Memory B cell (primary cell): ENCODE results near the gene BOD1L1.
A peak's percentile ranks its signal among the peaks of the same experiment; 100 is the strongest.

Source experiments
- ATAC-seq: fragments of 150-1000 bp; cut with Tn5 transposase; 2 replicates; pipeline ENCODE4 v1.10.0; 2021; ENCODE audit warnings: low read depth, mild to moderate bottlenecking, moderate library complexity
- DNase-seq, 2 donors: peaks; one replicate each; pipeline ENCODE4 v3.0.0; 2022; ENCODE audit warnings: low spot score in 2 of 2
- H3K27ac Mint-ChIP-seq: one replicate; pipeline ENCODE4 v1.8.0; 2022; ENCODE audit warnings: mild to moderate bottlenecking, moderate library complexity, mixed read lengths
- H3K27me3 Mint-ChIP-seq: one replicate; pipeline ENCODE4 v1.8.0; 2022; ENCODE audit warnings: mixed read lengths
- H3K36me3 Mint-ChIP-seq: one replicate; pipeline ENCODE4 v1.8.0; 2022; ENCODE audit warnings: mild to moderate bottlenecking, mixed read lengths
- H3K4me1 Mint-ChIP-seq: one replicate; pipeline ENCODE4 v1.8.0; 2022; ENCODE audit warnings: mixed read lengths
- H3K4me3 Mint-ChIP-seq: one replicate; pipeline ENCODE4 v1.8.0; 2022; ENCODE audit warnings: mild to moderate bottlenecking, moderate library complexity, mixed read lengths
- H3K9me3 Mint-ChIP-seq: one replicate; pipeline ENCODE4 v1.8.0; 2022; ENCODE audit warnings: mixed read lengths

Gene BOD1L1

DNA sequence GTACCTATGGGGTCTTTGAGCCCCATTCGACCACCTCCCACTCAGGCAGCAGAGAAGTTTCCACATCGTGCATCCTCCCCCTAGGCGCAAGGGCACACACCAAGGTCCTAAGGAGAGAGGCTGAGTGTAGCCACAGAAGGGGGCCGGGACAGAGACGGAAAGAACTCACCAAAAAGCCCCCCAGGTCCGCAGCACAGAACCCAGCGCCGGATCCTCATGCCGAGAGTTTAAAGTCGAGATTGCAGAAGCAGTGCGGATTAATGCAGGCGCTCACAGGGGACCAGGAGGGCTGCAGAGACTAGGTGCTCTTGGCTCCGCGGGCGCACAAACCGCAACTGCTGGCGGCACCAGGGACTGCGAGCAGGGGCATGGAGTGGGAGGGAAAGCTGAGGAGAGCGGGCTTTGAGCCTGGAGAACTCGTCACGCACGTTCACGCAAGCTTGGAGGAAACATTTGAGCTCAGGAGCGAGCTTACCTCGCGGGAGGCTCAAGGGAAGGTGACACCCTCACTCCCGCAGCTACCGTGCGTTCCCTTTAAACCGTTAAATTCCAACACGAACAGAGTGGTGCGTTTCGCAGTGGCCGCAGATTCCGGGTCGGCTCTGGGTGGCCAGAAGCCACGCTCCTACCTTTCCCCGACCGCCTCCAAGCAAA, 91.7 kb downstream of the BOD1L1 start:
- no peak for ATAC-seq
- Mint-ChIP-seq H3K4me3 (no peak overlapping the region), H3K27me3 (peaks cover 33% of the 10 kb centered on the region), H3K27ac (no peak overlapping the region), H3K9me3 (peaks cover 2% of the 10 kb centered on the region), H3K4me1 (peaks cover 4% of the 10 kb centered on the region), H3K36me3 (peaks cover 2% of the 10 kb centered on the region)
- DNase-seq = peak in 1 of 2 donors; percentile 17

DNA sequence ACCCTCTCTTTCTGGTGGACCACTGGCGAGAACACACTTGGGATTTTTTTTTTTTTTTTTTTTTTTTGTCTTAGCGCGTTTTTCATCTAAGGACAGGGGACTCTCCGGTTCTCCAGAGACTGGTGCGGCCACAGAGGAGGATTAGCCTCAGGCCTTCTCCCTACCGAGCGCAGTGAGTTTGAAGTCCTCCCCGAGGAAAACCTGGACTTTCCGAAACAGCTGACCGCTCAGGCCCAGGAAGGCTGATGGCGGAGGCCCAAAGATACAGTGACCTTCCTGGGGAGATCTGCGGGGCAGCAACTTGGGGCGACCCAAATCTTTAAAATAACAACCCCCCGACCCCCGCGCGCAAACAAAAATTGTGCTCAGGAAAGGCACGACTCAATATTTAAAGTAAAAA, 92.4 kb downstream of the BOD1L1 start:
- ATAC-seq = no peak
- Mint-ChIP-seq H3K27ac (no peak overlapping the region), H3K4me1 (peaks cover 3% of the 10 kb centered on the region), H3K36me3 (peaks cover 2% of the 10 kb centered on the region), H3K4me3 (no peak overlapping the region), H3K27me3 (peaks cover 32% of the 10 kb centered on the region), H3K9me3 (peaks cover 2% of the 10 kb centered on the region)
- DNase-seq = peak in 1 of 2 donors; percentile 9

DNA sequence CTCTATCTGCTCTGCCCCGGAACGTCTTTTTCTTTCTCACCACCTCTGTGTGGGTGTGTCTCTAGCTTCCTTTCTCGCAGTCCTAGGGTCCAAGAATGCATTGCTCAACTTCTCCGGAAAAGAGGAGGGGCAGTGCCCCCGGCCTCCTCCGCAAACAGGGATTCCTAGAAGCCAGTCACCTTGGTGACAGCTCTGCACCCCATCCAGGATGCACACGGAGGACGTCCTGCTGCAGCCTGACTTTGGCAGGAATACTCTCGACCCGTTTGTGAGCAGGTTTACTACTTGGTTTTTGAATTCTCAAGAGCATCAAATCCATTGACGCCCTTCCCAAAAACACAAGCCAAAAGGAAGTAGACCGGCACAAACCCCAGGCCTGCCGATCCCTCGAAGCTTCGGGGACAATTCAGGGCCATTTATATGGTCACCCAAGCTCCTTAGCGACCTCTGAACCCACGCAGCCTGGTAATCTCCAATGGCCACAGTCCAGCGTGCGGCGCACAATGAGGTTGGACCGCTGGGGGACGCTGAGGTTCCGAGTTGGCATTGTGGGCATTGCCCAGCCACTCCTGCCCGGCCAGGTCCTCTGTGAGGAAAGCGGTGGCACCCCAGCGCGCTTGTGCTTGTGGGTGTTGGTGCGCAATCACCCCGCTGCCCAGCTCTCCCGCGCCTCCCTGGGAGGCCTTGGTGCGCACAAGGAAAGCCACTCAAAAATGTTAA, 93.0 kb downstream of the BOD1L1 start:
- H3K27ac Mint-ChIP-seq = no peak overlapping the region
- H3K4me3 Mint-ChIP-seq = no peak overlapping the region
- H3K36me3 Mint-ChIP-seq = peaks cover 2% of the 10 kb centered on the region
- H3K9me3 Mint-ChIP-seq = peaks cover 2% of the 10 kb centered on the region
- ATAC-seq (no peak), DNase-seq (peak in 1 of 2 donors; percentile 11)
- H3K4me1 Mint-ChIP-seq = peaks cover 3% of the 10 kb centered on the region
- H3K27me3 Mint-ChIP-seq = peaks cover 36% of the 10 kb centered on the region

DNA sequence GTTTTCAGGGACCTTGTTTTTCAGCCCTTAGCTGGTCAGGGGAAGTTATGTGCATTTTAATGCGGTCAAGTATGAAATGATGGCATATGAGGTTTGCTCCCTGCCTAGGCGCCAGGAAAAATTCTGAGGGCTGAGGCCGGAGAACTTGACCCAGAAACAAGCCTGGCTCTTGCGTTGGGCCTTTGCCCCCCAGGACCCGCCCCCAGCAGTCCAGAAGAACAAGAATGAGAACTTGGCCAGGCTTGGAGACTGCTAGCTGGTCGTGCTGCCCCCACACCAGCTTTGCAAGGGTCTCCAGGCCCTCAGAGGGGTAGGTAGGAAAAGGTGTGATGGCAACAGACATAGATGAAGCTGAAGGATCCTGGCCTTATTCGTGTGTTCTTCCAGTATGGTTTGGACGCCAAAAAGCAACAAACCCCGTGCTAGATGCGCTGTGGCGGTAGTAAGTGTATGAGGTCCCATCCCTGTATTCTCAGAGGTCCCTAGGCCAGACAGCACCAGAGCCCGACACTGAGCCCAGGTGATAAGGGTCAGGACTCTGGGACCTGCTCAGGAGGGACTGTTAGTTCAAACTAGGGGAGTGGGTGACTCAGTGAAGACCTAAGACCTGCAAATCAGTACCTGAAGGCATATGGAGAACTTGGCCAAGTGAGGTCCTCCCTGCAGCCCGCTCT, 93.7 kb downstream of the BOD1L1 start:
- H3K9me3 Mint-ChIP-seq = peaks cover 2% of the 10 kb centered on the region
- H3K27me3 Mint-ChIP-seq = peaks cover 40% of the 10 kb centered on the region
- H3K27ac Mint-ChIP-seq = no peak overlapping the region
- DNase-seq = no peak
- no peak for ATAC-seq
- H3K36me3 Mint-ChIP-seq = peaks cover 2% of the 10 kb centered on the region
- H3K4me3 Mint-ChIP-seq = no peak overlapping the region
- H3K4me1 Mint-ChIP-seq = peaks cover 5% of the 10 kb centered on the region

DNA sequence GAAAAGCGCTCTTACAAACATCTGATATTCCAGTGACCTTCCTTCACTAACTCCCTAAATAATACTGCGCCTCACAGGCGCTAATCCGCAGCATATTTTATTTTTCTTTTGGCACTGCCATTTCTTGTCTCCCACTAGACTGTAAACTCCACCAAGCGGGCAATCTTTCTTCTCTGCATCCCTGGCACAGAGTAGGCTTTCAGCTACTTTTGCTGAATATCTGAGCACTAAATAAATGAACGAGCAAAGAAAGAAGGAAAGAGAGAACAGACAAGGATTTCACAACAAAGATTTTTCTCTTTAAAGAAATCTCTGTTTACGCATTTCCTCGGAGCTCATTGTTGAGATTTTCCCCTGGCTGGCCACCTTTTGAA, 95.9 kb downstream of the BOD1L1 start:
- no peak overlapping the region for H3K4me3 Mint-ChIP-seq
- peak overlapping the region; percentile 42 for H3K27ac Mint-ChIP-seq
- no peaks in the 10 kb centered on the region for H3K9me3 Mint-ChIP-seq
- no peaks in the 10 kb centered on the region for H3K36me3 Mint-ChIP-seq
- ATAC-seq = no peak
- H3K27me3 Mint-ChIP-seq = peaks cover 32% of the 10 kb centered on the region
- H3K4me1 Mint-ChIP-seq = peaks cover 14% of the 10 kb centered on the region
- no peak for DNase-seq

DNA sequence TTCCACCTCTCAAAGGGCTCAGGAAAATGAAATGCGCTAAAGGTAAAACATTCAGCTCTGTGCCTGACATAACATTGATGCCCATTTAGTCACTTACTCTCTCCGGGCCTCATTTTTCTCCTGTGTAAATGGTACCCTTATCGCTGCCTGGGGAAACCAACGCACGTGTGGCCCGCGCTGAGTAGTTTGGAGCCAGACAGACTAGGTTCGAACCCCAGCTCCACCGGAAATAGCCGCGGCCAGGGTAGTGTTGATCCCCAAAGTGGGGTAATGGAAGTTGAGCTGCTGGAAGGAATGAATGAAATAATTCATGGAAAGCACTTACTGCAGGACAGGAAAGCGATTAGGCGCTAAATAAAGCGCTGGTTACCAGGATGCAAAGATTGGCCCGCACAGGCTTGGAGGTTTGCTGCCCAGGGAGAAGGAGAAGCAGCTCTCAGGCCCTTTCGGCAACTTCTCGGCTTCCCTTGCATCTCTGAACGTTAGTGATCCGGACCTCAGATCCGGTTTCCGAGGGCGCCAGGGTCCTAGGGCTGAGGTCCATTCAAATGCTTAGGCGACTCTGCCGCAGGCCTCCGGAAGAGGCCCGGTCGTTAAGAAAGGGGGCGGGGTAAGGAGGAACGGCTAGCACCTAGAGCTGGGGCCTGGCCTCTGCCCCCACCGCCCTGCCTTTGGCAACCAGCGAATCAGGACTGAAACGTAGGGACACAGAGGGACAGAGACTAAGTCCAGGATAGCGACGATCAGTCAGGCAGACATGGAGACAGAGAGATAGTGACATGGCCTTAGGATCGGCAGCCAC, 96.5 kb downstream of the BOD1L1 start:
- H3K4me3 Mint-ChIP-seq = no peak overlapping the region
- H3K4me1 Mint-ChIP-seq = peaks cover 14% of the 10 kb centered on the region
- DNase-seq (peak in 1 of 2 donors; percentile 15), ATAC-seq (no peak)
- H3K9me3 Mint-ChIP-seq = no peaks in the 10 kb centered on the region
- no peaks in the 10 kb centered on the region for H3K36me3 Mint-ChIP-seq
- peak overlapping the region; percentile 42 for H3K27ac Mint-ChIP-seq
- H3K27me3 Mint-ChIP-seq = peaks cover 31% of the 10 kb centered on the region

DNA sequence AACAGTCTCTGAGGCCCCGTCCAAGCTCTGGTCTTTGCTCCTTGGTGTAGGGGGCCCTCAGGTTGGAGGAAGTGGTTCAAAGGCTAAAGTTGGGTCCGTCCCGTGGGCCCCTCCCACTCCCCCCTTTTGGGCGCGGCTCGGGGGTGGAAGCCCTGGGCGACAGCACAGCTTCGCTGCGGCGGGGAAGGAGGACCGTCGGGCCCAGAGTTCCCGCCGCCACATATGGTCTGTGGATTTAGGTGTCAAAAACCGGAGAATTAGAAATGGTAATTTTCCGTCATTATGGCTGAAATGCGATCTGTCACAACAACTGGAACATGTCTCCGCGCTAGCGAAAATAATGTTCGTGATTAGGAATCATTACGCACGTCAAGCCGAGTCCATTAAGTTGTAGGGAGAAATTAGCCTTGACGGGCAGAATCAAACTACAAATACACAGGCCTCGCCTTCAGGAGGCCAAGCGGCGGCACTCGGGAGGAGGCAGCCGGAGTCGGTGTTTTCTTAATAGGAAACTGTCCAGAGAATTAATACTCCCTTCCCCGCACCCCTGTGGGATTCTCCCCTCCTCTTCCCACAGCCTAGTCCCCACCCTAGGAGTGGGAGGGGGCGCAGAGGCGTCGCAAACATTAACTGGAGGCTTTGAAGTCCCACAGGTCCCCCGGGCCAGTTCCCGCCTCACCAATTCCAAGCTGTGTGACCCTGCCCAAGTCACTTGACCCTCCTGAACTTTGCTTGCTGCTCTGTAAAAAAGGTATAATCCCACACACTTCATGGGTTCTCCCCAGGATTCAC, 98.2 kb downstream of the BOD1L1 start:
- Mint-ChIP-seq H3K27me3 (peaks cover 38% of the 10 kb centered on the region), H3K9me3 (no peaks in the 10 kb centered on the region), H3K27ac (peak overlapping the region; percentile 41), H3K36me3 (no peaks in the 10 kb centered on the region), H3K4me3 (peak overlapping the region; percentile 24), H3K4me1 (peaks cover 14% of the 10 kb centered on the region)
- ATAC-seq (no peak), DNase-seq (peak in 1 of 2 donors; percentile 14)

DNA sequence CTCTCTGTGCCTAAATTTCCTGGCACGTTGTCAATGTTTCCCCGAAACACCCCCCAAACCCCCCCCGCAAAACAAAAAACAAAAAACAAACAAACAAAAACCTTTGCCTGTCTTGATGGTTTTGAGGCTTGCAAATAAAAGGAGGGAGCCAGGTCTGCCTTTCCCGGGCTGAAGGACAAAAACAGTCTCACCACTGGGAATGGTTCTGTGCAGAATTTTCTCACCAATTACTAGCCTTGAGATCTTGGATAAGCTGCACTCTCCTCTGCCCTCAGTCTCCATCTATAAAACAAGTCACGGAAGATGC, 98.8 kb downstream of the BOD1L1 start:
- Mint-ChIP-seq H3K9me3 (no peaks in the 10 kb centered on the region), H3K4me1 (peaks cover 14% of the 10 kb centered on the region), H3K4me3 (peak overlapping the region; percentile 32), H3K36me3 (no peaks in the 10 kb centered on the region), H3K27ac (peak overlapping the region; percentile 41), H3K27me3 (peaks cover 39% of the 10 kb centered on the region)
- ATAC-seq (no peak), DNase-seq (no peak)

DNA sequence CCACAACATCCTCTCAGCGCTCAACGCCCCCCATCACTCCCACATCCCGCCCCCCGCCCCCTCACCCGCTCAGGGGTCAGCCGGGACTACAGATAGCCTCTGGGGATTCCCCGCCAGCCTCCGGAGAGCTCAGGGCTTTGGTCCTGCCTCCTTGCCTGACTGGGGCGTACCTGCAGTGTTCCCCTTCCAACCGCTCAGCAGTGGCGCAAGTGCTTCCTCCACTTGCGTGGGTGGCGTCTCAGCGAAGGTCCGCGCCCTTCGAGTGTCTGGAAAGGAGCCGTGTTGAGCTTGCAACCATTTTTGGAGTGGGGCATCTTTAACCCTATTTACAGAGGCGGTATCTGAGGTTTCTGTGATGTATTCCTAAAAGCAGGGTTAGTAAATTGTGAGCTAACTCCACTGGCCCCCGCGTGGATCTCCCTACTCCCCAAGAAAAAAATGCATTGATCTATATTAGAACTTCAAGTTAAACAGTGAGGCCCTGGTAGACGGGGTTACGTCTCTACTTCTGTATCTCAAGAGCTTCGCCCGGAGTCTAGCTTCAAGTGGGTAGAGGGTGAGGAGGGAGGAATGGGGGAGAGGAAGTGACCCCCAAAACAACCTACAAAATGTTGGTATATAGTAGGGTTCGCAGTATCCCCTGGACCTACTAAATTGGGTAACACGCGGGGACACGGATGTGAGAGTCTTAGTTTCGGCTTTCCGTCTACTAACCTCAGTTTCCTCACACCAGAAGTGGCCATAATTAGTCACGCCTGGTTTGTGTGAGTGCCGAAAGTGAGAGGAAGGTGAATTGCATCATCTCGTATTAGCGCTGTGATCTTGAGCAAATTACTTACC, 99.3 kb downstream of the BOD1L1 start:
- ATAC-seq = peak; percentile 66
- Mint-ChIP-seq H3K4me3 (peak overlapping the region; percentile 32), H3K36me3 (no peaks in the 10 kb centered on the region), H3K27ac (peak overlapping the region; percentile 41), H3K27me3 (peaks cover 35% of the 10 kb centered on the region), H3K4me1 (peaks cover 14% of the 10 kb centered on the region), H3K9me3 (no peaks in the 10 kb centered on the region)
- DNase-seq = peak in 1 of 2 donors; percentile 23

DNA sequence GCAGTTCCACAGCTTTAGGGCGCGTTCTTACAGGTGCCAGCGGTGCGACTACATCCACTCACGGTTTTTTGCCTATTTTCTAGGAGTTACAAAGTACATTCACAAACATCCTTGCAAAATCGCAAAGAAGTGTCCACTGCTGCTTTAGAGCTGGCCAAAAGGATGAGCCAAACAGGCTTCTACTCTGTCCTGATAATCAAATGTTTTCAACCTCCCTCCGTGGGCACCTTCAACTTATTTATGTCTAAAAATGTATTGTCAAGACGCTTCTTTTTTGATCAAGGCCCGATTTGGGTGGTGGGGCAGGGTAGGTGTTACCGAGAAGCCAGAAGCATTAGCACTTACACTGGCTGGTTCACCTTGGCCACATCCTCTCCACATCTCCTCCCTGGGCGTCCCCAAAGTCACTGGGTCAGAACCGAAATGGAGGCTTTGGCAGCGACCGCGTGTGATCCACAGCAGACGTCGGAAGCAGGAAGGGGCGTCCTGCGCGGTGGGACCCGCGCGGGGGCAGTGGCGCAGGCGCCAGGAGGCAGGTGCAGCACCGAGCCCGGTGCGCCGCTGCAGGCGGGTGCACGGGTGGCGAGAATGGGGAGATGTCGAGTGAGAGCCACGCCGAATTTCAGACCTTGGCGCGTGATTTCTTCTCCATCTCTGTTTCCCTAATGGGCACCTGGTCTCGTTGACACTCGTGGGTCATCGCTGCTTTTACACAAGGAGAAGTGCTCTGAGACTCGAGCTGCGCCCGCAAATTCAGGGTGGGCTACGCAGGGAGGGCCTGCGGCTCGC, 100.1 kb downstream of the BOD1L1 start:
- peak overlapping the region; percentile 67 for H3K4me3 Mint-ChIP-seq
- DNase-seq (peak in 1 of 2 donors; percentile 21), ATAC-seq (peak; percentile 46)
- H3K36me3 Mint-ChIP-seq = no peaks in the 10 kb centered on the region
- H3K9me3 Mint-ChIP-seq = no peaks in the 10 kb centered on the region
- peaks cover 34% of the 10 kb centered on the region for H3K27me3 Mint-ChIP-seq
- peaks cover 14% of the 10 kb centered on the region for H3K4me1 Mint-ChIP-seq
- H3K27ac Mint-ChIP-seq = no peak overlapping the region

DNA sequence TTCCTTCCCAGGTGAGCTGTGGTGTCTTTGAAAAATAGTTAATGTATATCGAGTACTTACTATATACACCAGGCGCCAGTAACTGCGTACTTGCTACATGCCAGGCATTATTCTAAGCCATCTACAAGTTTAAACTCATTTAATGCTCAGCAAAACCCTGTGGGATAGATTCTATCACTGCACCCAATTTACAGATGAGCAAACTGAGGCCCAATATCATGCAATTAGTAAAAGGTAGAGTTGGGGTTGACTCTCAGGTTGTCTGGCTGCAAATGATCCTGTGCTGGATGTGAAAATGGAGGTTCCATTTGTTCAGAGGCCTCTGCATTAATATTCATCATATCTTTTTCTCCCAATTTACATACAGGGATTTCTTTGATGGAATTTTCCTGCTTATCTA, 100.9 kb downstream of the BOD1L1 start:
- no peak overlapping the region for H3K27ac Mint-ChIP-seq
- peaks cover 33% of the 10 kb centered on the region for H3K27me3 Mint-ChIP-seq
- H3K4me1 Mint-ChIP-seq = peaks cover 14% of the 10 kb centered on the region
- no peaks in the 10 kb centered on the region for H3K36me3 Mint-ChIP-seq
- DNase-seq = no peak
- ATAC-seq = no peak
- no peaks in the 10 kb centered on the region for H3K9me3 Mint-ChIP-seq
- H3K4me3 Mint-ChIP-seq = no peak overlapping the region

DNA sequence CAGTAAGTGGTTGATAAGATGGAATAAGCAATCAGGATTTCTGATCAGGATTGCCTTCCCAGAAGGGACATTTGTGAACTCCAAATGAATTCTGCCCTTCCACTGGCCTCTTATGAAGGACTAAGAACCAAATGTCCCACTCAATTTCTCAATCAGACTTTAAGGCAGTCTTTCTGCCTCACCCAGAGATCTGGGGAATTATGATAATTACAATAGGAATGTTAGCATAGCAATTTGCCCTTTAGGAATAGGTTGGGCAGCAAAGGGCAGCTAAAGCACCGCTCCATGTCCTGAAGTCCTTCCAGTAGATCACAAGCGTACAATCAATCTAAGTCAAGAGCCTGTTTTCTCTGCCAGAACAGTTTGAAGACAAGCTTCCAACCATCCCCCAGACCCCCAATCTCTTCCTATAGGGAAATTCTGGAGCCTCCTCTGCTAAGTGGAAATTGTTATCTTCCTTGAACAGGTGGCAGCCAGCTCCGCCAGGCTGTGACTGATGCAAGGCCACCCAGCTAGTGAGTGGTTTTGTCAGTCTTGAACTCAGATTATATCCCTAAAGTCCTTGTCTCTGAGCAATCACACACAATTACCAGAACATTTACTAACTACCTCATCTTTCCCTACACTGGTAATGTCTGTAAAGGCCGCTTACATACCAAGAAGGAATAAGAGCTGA, 101.8 kb downstream of the BOD1L1 start:
- no peak overlapping the region for H3K4me3 Mint-ChIP-seq

More for the DNA sequence above, 101.8 kb downstream of the BOD1L1 start:
- Mint-ChIP-seq H3K4me1 (peaks cover 11% of the 10 kb centered on the region), H3K9me3 (no peaks in the 10 kb centered on the region), H3K27me3 (peaks cover 26% of the 10 kb centered on the region), H3K36me3 (no peaks in the 10 kb centered on the region), H3K27ac (no peak overlapping the region)
- DNase-seq (no peak), ATAC-seq (no peak)
